PFSK-1 (cell line): ENCODE results near the gene FRMD4A.

ENCODE experiments used
- FOXP2 ChIP-seq: optimal IDR thresholded peaks from 2 replicates; pipeline ENCODE3; 2011; ENCODE audit warnings: borderline replicate concordance, control low read depth, inconsistent platforms; ENCODE audit not compliant: insufficient read depth; ENCODE audit errors: extremely low read length, extremely low read depth
- POLR2AphosphoS5 ChIP-seq: IDR thresholded peaks from 2 replicates; pipeline ENCODE4 v1.6.1; 2012; ENCODE audit warnings: low read depth, mild to moderate bottlenecking, control low read depth, low read length, moderate library complexity
- SIN3A ChIP-seq: IDR thresholded peaks from 2 replicates; pipeline ENCODE4 v1.6.1; 2012; ENCODE audit warnings: mild to moderate bottlenecking, low read length, moderate library complexity, borderline replicate concordance; ENCODE audit not compliant: insufficient read depth
- TF ChIP-seq, protein P1 (sequence below), 2 experiments: IDR thresholded peaks; 2 replicates each; pipeline versions ENCODE4 v1.6.1 to v1.8.0; 2011 to 2012; ENCODE audit warnings: low read depth in 2 of 2, low read length in 2 of 2, control low read depth in 1 of 2, inconsistent platforms in 1 of 2, mild to moderate bottlenecking in 1 of 2, moderate library complexity in 1 of 2; ENCODE audit not compliant: insufficient read depth in 1 of 2

DNA sequence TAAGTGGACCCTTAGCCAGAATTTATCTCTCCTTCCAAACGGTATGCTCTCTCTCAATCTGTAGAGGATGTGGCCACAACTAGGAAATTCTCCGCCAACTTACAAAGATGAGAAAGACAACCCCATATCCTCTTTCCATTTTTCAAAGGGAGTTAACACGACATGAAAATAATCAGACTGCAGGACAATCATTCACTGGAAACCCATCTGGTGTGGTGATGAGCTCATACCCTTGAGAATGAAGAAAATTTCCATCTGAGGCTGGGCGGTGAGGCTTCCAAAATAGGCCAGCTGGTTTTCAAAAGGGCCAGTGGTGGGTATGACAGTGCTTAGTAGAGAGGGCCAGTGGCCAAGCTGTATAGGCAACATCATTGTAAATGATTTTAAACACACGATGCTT is 369.6 kb downstream of the FRMD4A start:
- no peak for TF ChIP-seq POLR2AphosphoS5
- TF ChIP-seq FOXP2 = no peak
- no peak for TF ChIP-seq SIN3A
- TF ChIP-seq, protein P1, sequence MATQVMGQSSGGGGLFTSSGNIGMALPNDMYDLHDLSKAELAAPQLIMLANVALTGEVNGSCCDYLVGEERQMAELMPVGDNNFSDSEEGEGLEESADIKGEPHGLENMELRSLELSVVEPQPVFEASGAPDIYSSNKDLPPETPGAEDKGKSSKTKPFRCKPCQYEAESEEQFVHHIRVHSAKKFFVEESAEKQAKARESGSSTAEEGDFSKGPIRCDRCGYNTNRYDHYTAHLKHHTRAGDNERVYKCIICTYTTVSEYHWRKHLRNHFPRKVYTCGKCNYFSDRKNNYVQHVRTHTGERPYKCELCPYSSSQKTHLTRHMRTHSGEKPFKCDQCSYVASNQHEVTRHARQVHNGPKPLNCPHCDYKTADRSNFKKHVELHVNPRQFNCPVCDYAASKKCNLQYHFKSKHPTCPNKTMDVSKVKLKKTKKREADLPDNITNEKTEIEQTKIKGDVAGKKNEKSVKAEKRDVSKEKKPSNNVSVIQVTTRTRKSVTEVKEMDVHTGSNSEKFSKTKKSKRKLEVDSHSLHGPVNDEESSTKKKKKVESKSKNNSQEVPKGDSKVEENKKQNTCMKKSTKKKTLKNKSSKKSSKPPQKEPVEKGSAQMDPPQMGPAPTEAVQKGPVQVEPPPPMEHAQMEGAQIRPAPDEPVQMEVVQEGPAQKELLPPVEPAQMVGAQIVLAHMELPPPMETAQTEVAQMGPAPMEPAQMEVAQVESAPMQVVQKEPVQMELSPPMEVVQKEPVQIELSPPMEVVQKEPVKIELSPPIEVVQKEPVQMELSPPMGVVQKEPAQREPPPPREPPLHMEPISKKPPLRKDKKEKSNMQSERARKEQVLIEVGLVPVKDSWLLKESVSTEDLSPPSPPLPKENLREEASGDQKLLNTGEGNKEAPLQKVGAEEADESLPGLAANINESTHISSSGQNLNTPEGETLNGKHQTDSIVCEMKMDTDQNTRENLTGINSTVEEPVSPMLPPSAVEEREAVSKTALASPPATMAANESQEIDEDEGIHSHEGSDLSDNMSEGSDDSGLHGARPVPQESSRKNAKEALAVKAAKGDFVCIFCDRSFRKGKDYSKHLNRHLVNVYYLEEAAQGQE (IDR thresholded peaks at IDR 0.05; ENCODE audit: insufficient read depth in 1 of 2, low read depth in 2 of 2, low read length in 2 of 2) = no peak
